NOMO-1 treated with dmso at 0.1 percent for 144 hours (cell line): ENCODE data around the gene IL17RB.

Source experiments
- DNase-seq: peaks from one replicate; lab custom pipeline; 2025; ENCODE audit not compliant: unreplicated experiment; lab: John Stamatoyannopoulos, UW

IL17RB gene

GRCh38 chr3:53846134-53846850 lies at the start of gene IL17RB, which contains the start of gene CHDH:
Gene IL17RB (plus strand): TSS chr3:53846568. CDS start chr3:53846589, 21 bp downstream.
Gene CHDH (minus strand): TSS chr3:53846419. CDS start chr3:53824008, 22,411 bp downstream.
- DNase-seq = no peak

- no peak for DNase-seq
Measured at GRCh38 chr3:53798144-53798543, 48.2 kb upstream of the IL17RB start.

- DNase-seq = no peak
Measured at GRCh38 chr3:53799338-53799865, 47.0 kb upstream of the IL17RB start.

- no peak for DNase-seq
Measured at GRCh38 chr3:53800041-53800906, 46.1 kb upstream of the IL17RB start.

GRCh38 chr3:53801319-53801718 lies 45.0 kb upstream of the IL17RB start:
- DNase-seq = no peak

- DNase-seq = no peak
Measured at GRCh38 chr3:53802256-53802880, 44.0 kb upstream of the IL17RB start.

- DNase-seq = no peak
Measured at GRCh38 chr3:53803124-53803815, 43.1 kb upstream of the IL17RB start.

- no peak for DNase-seq
Measured at GRCh38 chr3:53803816-53804695, 42.3 kb upstream of the IL17RB start.

- no peak for DNase-seq
Measured at GRCh38 chr3:53804697-53805462, 41.5 kb upstream of the IL17RB start.

- DNase-seq = no peak
Measured at GRCh38 chr3:53805463-53806159, 40.8 kb upstream of the IL17RB start.

- no peak for DNase-seq
Measured at GRCh38 chr3:53806182-53807116, 39.9 kb upstream of the IL17RB start.

- DNase-seq = no peak
Measured at GRCh38 chr3:53807117-53807810, 39.1 kb upstream of the IL17RB start.

GRCh38 chr3:53808496-53808895 lies 37.9 kb upstream of the IL17RB start:
- no peak for DNase-seq

- DNase-seq = no peak
Measured at GRCh38 chr3:53809267-53809666, 37.1 kb upstream of the IL17RB start.

GRCh38 chr3:53809764-53810400 lies 36.5 kb upstream of the IL17RB start:
- no peak for DNase-seq
